Activated CD4-positive, CD25-positive, alpha-beta regulatory T cell (primary cell): ENCODE results near the gene AGBL3.
"Not testable (repeated sequence)": the region's sequence is repeated elsewhere in the genome, so short reads cannot be mapped to it uniquely, and the experiment has no call there.

ENCODE experiments used
- DNase-seq, 4 experiments: peaks; one replicate each; lab custom pipeline; 2025; lab: John Stamatoyannopoulos, UW

Gene AGBL3

DNA sequence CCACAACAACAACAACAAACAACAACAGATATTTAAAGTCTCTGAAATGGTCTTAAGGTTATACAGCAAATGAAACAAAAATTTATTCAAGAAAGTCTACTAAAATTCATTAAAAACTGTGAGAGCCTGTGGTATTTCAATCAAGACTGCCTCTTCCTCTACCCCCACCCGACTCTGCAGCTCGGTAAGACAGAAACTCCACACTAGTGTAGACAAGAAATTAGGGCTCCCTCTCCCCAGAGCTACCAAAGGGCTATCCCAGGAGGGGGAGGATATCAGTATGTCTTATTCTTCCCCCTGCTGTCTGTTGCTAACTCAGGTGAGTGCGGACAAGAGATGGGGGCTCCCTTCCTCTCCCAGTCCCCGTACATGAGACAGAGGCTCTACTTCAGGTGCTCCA lies 90.6 kb downstream of the AGBL3 start:
- no peak for DNase-seq

DNA sequence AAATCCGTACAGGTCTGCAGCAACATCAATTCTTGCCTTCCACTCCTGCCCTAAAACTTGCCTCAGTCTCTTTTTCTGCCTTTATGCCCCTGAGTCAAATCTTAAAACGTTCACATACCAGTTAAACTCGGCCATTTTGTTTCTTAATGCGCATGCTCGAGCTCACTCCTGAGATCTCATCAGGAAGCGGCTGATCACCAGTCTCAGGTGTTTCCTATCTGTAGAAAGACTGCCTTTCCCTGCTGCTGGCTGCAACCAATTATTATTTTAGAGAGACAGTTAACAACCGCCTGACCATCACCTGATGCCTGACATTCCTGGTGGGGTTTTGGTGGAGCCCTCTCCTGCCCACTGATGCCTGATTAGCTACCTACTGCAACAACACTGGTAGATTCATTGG lies 91.3 kb downstream of the AGBL3 start:
- DNase-seq = no peak

DNA sequence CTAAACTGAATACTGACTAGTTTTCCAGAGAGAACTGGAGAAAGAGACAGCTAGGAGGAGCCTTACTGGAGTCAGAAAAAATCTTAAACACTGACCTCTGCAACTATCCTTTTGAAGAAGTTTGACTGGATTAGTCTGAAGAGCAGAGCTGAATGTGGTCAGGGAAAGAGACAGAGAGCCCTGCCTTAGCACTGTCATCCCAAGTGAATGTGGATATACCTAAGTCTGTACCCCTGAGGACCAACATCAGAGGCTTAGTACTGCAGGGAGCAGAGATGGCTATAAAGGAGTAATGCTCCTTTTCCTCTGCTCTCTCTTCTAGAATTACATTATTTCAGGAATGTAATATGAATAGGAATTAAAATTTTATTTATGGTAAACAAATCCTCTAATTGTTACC lies 91.7 kb downstream of the AGBL3 start:
- no peak for DNase-seq

DNA sequence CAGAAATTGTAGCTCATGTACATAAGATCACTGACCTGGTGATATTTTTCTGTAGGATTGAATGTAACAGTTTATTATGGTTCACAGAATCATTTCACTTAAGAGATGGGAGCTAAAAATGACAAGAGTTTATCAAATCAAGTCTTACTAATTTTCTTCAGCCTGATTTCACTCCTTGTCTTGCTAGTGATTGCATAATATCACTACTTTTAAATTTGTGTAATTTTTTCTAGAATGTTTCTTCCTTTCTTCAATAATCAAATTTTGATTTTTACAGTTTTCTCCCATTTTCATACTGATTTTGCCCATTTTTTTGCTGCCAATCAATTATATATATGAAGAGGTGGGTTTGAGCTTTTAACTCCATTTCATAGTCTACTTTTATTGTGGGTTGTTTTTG lies 92.8 kb downstream of the AGBL3 start:
- no peak for DNase-seq

DNA sequence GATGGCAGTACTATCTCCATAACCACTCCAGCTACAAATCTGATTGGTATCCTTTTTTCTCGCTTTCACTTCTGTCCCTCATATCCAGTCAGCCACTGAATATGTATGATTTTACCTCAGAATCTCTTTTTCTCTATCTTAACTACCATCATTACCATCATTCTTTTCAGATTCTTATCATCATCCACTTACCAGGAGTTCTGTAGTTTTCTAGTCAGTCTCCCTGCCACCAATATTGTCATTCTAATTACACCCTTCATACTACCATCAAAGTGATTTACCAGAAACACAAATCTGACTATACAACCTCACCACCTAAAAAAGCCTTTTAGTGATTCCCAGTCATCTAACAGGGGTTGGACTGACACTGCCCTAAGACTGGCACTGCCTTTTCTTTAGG lies 96.7 kb downstream of the AGBL3 start:
- no peak for DNase-seq

DNA sequence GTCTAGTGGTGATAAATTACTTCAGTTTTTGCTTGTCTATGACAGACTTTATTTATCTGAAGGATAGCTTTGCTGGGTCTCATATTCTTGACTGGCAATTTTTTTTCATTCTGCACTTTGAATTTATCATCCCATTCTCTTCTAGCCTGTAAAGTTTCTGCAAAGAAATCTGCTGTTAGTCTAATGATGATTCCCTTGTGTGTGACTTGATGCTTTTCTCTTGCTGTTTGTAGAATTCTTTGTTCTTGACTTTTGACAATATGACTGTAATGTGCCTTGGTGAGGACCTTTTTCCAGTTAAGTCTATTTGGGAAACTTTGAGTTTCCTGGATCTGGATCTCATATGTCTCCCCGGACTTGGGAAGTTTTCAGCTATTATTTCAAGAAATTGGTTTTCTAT lies 102.3 kb downstream of the AGBL3 start:
- DNase-seq = no peak

DNA sequence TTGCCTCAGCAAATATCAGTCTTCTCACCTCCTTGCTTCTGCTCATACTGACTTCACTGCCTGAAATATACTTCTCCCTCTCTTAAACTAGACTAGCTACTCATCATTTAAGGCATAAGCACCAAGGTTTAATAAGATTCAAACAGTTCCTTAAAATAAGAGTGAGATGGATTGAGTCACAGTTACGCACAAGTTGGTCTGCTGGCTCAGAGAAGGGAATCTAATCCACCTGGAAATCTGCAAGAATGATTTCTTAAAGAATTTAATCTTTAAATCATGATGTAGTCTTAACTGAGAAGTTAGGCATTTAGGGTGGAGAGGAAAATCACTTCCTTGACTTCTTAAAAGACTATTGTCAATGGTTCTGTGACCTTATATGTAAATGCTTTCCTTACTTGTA lies 105.4 kb downstream of the AGBL3 start:
- no peak for DNase-seq

DNA sequence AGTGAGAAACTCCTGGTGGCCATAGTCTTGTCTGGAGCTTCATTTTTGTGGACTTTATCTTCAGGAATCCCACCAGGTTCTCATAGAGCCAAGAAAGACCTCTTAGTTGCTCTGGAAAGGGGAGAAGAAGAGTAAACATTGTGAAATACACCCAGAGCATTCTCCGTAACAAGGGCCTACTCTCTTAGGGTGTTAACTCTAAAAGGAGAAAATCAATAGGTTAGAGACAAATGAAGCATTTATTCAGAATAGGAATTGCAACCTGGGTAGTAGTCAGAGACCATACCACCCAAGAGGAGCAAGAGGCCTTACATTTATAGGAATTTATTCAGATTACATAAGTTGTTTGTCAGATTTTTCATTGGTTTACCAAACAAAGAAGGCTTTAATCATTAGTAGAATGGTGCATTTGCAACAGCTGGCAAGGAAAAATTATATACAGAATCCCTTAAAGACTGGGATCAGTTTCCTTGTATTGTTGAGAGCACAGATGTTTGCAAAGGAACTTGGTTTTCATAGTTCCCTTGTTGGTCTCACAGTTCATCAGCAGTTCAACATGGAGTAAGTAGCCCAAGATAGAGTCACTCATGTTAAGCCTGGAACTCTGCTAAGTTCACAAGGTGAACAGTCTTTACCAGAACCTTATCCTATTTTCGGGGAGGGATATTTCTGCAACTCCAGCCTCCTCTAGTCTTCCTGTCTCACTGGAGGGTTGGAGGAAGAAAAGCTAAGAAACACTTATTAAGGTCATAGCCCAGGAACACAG lies 108.3 kb downstream of the AGBL3 start:
- no peak for DNase-seq

DNA sequence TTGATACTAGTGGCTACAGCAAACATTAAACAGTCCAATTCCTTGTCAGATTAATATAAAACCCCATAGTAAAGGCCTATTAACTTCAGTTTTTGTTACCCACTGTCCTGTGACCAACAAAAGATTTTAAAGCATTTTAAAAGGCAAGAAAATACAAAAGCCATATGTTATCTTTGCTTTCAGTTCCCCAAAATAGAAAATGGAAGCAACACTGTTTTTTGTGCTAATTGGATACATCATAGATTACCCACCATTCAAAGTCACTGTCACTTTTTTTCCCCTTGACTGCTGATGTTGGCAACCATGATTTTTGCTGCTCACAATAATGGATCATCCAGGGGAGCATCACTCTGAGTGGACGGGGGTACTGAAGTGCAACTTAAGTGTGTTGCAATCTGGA lies 109.1 kb downstream of the AGBL3 start:
- DNase-seq = no peak

DNA sequence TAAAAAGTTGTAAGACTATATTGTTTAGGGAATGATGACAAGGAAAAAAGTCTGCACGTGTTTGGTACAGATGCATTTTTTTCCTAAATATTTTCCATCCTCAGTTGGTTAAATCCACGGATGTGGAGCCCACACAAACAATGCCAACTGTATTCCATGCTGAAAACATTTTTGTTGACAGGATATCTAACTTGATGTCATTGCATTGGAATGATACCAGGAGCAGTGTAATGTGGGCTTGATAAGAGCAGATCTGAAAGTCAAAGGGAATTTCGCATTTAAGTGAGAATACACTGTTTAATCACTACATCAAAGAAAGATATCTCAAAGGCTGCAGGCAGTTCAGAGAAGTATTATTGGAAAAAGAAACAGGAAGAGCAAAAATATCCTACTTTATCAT lies 112.1 kb downstream of the AGBL3 start:
- no peak for DNase-seq

DNA sequence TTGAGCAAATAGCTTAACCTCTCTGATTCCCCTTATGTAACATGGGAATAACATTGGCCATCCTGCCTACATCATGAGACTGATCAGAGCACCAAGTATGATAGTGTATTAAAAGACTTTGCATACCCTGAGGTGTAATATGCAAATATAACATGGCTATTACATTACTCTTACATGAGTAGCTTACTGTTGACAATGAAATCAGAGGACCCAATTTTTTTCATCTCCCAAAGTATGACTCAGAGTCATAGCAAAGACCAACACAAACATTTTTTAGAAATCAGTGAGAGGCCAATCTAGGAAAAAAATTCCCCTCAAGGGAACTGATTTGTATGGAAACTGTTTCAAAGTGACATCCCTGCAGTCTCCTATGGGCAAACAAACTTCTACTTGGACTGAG lies 114.5 kb downstream of the AGBL3 start:
- DNase-seq = no peak

DNA sequence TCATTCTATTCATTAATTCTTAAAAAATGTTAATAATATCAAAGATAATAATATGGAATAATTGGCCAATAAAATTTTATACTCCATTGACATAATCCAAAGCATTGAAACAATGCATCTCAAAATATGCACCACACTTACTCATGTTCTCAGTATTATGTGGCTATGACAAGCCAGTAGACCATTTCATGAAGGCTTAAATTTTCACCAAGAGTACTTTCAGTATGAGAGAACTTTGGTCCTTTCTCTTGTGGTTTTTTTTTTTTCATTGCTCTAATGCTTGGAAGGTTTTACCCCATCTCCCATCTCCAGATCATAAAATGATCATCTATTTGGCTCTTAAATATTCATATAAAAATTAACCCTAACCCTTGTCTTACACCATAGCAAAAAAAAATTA lies 116.1 kb downstream of the AGBL3 start:
- no peak for DNase-seq

DNA sequence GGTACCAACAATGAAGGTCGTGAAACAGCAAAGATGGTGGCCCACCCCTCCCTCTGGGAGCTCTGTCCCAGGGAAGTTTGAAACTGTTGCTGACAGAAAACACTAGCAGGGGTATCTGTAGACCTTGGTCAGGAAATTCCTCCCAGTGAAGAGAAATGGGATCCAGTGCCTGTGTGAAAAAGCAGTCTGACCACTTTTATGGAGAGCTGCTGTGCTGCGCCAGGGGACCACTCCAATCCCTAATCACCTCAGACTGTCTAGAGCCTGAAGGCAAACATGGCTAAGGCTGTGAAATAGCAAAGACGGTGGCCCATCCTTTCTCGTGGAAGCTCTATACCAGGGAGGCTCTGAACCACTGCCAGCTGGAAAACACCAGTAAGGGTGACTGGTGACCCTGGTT lies 123.3 kb downstream of the AGBL3 start:
- DNase-seq = no peak

DNA sequence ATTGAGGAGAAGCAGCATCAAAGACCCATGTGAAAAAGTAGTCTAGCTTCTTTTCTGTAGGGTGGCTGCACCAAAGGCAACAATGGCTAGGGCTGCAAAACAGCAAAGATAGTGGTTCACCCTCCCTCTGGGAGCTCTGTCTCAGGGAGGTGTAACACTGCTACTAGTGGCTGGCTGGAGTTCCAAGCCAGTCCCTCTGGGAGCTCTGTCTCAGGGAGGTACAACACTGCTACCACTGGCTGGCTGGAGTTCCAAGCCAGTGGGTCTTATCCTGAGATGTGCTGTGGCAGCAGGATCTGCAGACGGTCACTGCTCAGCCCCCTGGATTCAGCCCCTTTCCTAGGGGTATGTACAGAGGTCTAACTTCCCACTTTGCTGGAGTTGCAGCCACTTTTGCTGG lies 123.7 kb downstream of the AGBL3 start:
- DNase-seq = no peak

DNA sequence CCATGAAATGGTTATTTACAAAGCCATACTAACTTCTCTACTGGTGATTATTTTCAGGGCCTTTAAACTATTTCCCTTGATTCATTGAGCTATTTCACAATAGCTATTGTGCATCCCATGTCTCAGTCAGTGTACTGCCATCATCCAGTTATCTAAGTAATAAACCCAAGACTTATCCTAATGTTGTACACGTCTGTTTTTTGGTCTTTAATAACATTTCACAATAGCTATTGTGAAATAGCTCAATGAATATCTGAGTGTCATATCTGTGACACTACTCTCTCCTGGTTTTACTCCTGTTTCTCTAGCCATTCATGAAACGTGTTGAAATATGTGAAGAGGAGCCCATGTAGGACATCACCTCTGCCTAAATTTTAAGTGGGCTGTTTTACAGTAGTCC lies 125.1 kb downstream of the AGBL3 start:
- no peak for DNase-seq

DNA sequence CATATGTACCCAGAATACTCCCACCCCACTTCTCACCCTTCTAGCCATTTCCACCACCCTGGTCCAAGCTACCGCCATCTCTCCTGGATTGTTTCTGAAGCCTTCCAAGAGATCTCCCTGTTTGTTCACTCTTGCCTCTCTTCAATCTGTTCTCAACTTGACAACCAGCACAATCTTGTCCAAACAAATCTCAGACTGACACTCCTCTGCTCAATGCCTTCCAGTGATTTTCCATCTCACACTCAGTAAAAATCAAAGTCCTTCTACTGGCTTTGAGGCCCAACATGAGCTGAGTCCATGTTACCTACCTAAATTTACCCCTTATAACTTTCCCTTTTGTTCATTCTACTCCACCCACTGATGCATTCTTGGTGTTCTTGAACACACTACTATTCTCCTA lies 128.3 kb downstream of the AGBL3 start:
- DNase-seq = no peak

DNA sequence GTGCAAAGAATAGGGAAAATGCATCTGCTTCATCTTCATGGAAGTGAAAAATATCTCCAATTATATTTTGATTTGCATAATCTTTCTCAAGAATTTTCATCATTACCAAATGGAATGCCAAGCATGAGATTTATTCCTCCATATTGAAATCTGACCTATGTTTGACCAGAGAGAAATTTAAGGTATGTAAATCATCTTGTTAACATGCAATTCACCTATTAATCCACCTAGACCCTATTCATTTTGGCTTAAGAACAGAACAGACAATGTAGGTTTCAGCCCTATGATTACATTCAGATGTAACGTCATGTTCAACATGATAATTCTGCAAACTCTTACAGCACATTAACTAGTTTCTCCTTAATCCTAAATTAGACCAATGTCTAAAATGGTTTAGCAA lies 130.8 kb downstream of the AGBL3 start:
- no peak for DNase-seq

DNA sequence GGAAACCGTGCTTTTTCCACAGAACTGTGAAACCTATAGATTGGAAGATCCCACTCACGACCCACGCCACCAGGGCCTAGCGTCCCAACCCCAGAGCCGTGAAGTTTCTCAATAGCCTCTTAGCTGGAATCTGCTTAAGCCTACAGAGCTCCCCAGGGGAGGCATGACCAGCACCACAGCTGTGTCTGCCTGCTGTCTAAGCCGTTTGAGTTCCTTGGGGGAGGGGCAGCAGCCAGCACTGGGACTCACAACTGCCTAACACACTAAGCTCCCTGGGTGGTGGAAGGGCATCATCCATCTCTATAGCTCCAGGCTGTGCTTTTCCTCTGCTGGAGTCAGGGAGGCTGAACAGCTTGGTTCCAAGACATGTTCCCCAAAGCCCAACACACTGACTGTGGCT lies 135.6 kb downstream of the AGBL3 start:
- DNase-seq = no peak

DNA sequence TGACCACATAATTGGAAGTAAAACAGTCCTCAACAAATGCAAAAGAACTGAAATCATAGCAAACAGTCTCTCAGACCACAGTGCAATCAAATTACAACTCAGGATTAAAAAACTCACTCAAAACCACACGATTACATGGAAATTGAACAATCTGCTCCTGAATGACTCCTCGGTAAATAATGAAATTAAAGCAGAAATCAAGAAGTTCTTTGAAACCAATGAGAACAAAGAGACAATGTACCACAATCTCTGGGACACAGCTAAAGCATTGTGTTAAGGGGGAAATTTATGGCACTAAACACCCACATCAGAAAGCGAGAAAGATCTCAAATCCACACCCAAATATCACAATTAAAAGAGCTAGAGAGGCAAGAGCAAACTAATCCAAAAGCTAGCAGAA lies 138.3 kb downstream of the AGBL3 start:
- DNase-seq = not testable (repeated sequence)

DNA sequence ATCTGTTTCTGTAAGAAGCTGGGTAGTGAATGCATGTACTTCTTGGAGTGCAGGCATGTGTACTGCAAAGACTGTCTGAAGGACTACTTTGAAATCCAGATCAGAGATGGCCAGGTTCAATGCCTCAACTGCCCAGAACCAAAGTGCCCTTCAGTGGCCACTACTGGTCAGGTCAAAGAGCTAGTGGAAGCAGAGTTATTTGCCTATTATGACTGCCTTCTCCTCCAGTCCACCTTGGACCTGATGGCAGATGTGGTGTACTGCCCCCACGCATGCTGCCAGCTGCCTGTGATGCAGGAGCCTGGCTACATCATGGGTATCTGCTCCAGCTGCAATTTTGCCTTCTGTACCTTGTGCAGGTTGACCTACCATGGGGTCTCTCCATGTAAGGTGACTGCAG lies 142.6 kb downstream of the AGBL3 start:
- DNase-seq = no peak

DNA sequence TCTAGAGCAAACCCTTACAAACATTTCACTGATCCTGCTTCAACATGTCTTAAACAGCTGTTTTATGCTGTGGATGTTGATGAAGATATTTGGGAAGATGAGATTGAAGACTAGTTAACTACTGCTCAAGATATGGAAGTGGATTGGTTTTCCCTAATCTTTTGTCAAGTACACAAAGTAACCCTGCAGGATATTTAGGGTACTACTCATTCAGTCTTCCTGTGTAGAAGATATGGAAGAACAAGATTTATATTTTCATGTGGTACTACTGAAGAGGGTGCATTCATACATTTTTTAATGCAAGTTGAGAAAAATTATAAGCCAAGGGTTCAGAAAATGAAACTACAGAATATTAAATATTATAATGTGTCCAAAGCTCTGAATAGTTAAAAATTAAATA lies 143.3 kb downstream of the AGBL3 start:
- no peak for DNase-seq

DNA sequence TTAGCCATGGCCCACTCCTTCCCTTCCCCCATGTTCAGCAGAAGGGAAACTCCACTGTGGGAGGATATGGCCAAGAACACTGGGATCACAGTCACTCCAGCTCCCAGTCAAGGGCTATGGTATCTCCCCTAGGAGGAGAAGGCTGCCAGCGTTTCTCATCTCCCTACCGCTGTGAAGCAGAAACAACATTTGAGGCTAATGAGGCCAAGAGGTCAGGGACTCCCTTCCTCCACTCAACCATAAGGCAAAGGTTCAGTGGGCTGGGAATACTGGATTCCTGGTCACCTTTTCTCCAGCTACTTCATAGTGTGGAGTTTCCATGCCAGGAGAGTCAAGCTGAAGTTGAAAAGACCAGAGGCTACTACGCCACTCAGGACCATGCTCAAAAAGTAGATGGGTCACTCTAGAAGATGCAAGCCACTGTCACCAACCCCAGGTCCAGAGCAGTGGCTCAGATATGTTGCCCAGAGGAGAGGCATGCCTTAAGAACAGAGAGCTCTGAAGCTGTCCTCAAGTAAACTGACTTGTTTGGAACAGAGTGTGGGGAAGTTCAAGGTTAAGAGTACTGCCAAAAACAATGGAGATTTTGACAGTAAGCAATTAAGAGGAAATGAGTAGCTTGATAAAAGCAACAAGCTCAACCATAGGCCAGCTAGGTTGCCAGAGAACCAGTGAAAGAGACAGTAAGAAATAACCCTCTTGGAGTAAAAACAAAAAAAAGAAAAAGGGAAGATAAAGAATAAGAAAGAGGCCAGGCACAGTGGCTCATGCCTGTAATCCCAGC lies 157.8 kb downstream of the AGBL3 start:
- DNase-seq = no peak

DNA sequence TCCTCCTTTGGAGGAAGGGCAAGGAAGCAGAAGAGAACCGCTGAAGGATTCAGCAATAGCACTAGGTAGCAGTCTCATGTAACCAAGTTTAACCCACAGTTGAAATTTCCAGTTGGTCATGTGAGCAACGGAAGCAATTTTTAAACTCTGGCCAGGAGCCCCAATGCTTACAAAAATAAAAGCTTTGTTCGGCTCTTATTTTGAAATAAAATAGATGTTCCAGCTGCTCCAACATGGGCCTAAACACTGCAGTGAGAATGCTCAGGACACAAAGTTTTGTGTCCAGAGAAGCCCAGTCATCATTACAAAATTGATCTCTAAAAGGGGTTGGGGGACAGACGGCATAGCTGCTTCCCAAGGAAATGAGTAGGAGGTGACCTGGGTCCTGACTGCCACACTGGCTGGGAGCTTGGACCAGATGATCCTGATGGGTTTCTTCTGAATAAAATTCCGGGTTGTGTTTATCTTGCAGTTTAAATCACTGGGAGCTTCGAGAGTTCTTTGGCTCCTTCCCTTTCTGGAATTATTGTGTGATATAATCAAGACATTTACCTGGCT lies 161.1 kb downstream of the AGBL3 start:
- DNase-seq = no peak
